Hepatocyte (in vitro differentiated cells): ENCODE results near the gene ATP6V0D1. TPM values are rescaled to one million over a fixed set of nuclear protein-coding genes. Genes with fewer than 3 reads are reported as not detected.

Experiments used
- DNase-seq: peaks from one replicate; pipeline ENCODE4 v3.0.0-alpha.2; 2016; ENCODE audit warnings: low spot score
- H2AFZ ChIP-seq: fragments of 200-600 bp; sonication (generic); 2 replicates; pipeline ENCODE4 v1.6.0; 2016; ENCODE audit warnings: antibody characterized with exemption, mild to moderate bottlenecking
- H3K27ac ChIP-seq: fragments of 200-600 bp; sonication (generic); 2 replicates; pipeline ENCODE4 v1.5.1; 2016; ENCODE audit warnings: mild to moderate bottlenecking
- H3K27me3 ChIP-seq: fragments of 200-600 bp; sonication (generic); 2 replicates; pipeline ENCODE4 v1.6.1; 2016
- H3K36me3 ChIP-seq: fragments of 200-600 bp; sonication (generic); replicated peaks from 2 replicates; pipeline ENCODE4 v1.5.1; 2016; ENCODE audit warnings: low read depth; ENCODE audit not compliant: insufficient read depth
- H3K4me1 ChIP-seq: fragments of 200-600 bp; sonication (generic); 2 replicates; pipeline ENCODE4 v1.5.1; 2016; ENCODE audit warnings: mild to moderate bottlenecking, moderate library complexity; ENCODE audit not compliant: insufficient read depth
- H3K4me2 ChIP-seq: fragments of 200-600 bp; sonication (generic); 2 replicates; pipeline ENCODE4 v1.6.0; 2016
- H3K4me3 ChIP-seq: fragments of 200-600 bp; sonication (generic); 2 replicates; pipeline ENCODE4 v1.5.1; 2016; ENCODE audit warnings: mild to moderate bottlenecking
- H3K79me2 ChIP-seq: fragments of 200-600 bp; sonication (generic); 2 replicates; pipeline ENCODE4 v1.6.0; 2017; ENCODE audit warnings: mild to moderate bottlenecking
- H3K9me2 ChIP-seq: fragments of 200-600 bp; sonication (generic); replicated peaks from 2 replicates; pipeline ENCODE4 v1.6.0; 2017; ENCODE audit warnings: mild to moderate bottlenecking; ENCODE audit not compliant: insufficient read depth
- H3K9me3 ChIP-seq: fragments of 200-600 bp; sonication (generic); 2 replicates; pipeline ENCODE4 v1.5.1; 2016; ENCODE audit warnings: low read depth, mild to moderate bottlenecking
- H4K20me1 ChIP-seq: fragments of 200-600 bp; sonication (generic); 2 replicates; pipeline ENCODE4 v1.6.0; 2016; ENCODE audit warnings: mild to moderate bottlenecking; ENCODE audit not compliant: insufficient read depth, poor library complexity, severe bottlenecking
- EZH2 ChIP-seq: fragments of 200-600 bp; sonication (generic); IDR thresholded peaks from 2 replicates; pipeline ENCODE4 v1.6.1; 2016; ENCODE audit warnings: antibody characterized with exemption, mild to moderate bottlenecking, borderline replicate concordance
- EZH2phosphoT487 ChIP-seq: fragments of 200-600 bp; sonication (generic); IDR thresholded peaks from one replicate; pipeline ENCODE4 v1.6.1; 2018; ENCODE audit warnings: antibody characterized with exemption, mild to moderate bottlenecking, low read depth, moderate library complexity; ENCODE audit not compliant: unreplicated experiment, severe bottlenecking
- WGBS: methylation state at CpG from one replicate; pipeline ENCODE4 v1.1.6; 2016; ENCODE audit warnings: low lambda C conversion rate; ENCODE audit errors: missing lambda C conversion rate; 5-methylcytosine and 5-hydroxymethylcytosine counted together
- polyA plus RNA-seq: library from polyadenylated mRNA; unstranded; fragments of >200 nt; fragmentation: Nextera tagmentation; extraction: Ambion mirVana; gene quantifications from 2 replicates; pipeline ENCODE4 v1.2.1, GENCODE V29; 2016
- total RNA-seq: library from RNA; depleted of rRNA; stranded (reverse); fragments of >200 nt; gene quantifications from 2 replicates; pipeline ENCODE4 v1.2.3, GENCODE V29; 2014
- TF ChIP-seq, protein P1 (sequence below): fragments of 200-600 bp; sonication (generic); IDR thresholded peaks from 2 replicates; pipeline ENCODE4 v1.5.1; 2016; ENCODE audit warnings: antibody characterized with exemption, mild to moderate bottlenecking; ENCODE audit not compliant: poor library complexity

ATP6V0D1 gene
- total and polyA plus RNA-seq, 2 experiments from 2014 or later = 157 to 223 TPM

DNA sequence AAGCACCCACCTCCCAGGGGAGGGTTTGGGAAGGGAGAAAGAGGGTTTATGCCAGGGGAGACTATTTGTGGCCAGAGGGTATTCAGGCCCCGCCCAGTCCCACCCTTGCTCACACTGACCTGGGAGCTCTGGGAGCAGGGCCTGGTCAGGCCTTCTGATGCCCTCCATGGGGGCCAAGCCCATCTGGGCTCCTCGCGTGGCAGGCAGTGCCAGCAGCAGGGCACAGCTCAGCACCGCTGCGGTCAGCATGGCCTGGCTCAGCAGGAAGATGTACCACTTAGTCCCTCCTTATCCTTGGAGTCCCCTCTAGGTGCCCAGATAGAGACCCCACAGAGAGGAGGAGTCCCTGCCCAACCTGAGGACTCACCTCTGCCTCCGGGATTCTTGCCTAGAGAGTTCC lies 2.2 kb upstream of the ATP6V0D1 start, which contains the start of gene AGRP:
Gene AGRP (minus strand): TSS at position 398 of the 400 bp plus-strand sequence. CDS start 149 bp downstream, at position 249.
- Histone ChIP-seq H3K4me2 (peak within 1 kb of the TSS; percentile 80), H3K9me2 (no peaks in the 10 kb centered on the region), H3K27me3 (no peaks in the 10 kb centered on the region), H3K4me3 (no peak within 1 kb of the TSS), H4K20me1 (peaks cover 12% of the 10 kb centered on the region), H3K4me1 (peaks cover 20% of the 10 kb centered on the region), H3K27ac (no peak within 1 kb of the TSS), H3K9me3 (no peaks in the 10 kb centered on the region), H2AFZ (no peak within 1 kb of the TSS), H3K36me3 (no peaks in the 10 kb centered on the region), H3K79me2 (peaks cover 31% of the 10 kb centered on the region)
- 93% methylated on average over 6 of the region's 6 CpGs for WGBS
- TF ChIP-seq, protein P1, sequence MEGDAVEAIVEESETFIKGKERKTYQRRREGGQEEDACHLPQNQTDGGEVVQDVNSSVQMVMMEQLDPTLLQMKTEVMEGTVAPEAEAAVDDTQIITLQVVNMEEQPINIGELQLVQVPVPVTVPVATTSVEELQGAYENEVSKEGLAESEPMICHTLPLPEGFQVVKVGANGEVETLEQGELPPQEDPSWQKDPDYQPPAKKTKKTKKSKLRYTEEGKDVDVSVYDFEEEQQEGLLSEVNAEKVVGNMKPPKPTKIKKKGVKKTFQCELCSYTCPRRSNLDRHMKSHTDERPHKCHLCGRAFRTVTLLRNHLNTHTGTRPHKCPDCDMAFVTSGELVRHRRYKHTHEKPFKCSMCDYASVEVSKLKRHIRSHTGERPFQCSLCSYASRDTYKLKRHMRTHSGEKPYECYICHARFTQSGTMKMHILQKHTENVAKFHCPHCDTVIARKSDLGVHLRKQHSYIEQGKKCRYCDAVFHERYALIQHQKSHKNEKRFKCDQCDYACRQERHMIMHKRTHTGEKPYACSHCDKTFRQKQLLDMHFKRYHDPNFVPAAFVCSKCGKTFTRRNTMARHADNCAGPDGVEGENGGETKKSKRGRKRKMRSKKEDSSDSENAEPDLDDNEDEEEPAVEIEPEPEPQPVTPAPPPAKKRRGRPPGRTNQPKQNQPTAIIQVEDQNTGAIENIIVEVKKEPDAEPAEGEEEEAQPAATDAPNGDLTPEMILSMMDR = no peak
- no peak for TF ChIP-seq EZH2phosphoT487
- TF ChIP-seq EZH2 = no peak
- DNase-seq = no peak

DNA sequence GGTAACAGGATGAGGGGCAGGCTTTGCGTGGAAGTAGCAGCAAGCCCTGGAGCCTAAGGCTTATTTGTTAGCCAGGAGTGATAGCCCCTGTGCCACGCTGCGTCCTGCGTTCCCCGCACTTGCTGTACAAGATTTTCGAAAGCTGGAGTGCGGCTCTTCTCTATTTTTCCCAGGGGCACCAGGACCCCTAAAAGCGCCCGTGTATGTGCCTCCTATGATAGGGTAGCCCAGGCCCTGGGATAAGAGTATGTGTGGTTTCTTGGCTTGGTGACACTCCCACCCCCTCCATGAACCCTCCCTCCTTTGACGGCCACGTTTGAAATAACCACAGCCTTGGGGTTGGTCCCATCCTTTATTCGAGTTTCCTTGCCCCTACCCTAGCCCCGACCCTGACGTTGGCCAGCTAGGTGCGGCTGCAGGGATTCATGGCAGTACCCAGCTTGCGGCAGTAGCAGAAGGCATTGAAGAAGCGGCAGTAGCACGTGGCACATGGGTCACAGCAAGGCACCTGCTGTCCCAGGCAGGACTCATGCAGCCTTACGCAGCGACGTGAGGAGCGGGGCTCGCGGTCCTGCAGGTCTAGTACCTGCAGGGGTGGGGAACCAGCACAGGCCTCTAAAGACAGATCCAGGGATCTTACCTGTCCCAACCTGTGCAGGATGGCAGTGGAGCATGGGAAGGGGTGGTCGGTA lies 1.4 kb upstream of the ATP6V0D1 start:
- H3K79me2 ChIP-seq = peaks cover 39% of the 10 kb centered on the region
- 95% methylated on average over 25 of the region's 25 CpGs for WGBS
- no peaks in the 10 kb centered on the region for H3K27me3 ChIP-seq
- H3K4me2 ChIP-seq = peak overlapping the region; percentile 80
- H3K4me3 ChIP-seq = no peak overlapping the region
- peaks cover 18% of the 10 kb centered on the region for H4K20me1 ChIP-seq
- peak overlapping the region; percentile 62 for H2AFZ ChIP-seq
- TF ChIP-seq, protein P1 = no peak
- TF ChIP-seq EZH2phosphoT487 = no peak
- no peak for TF ChIP-seq EZH2
- no peaks in the 10 kb centered on the region for H3K36me3 ChIP-seq
- no peaks in the 10 kb centered on the region for H3K9me3 ChIP-seq
- DNase-seq = no peak
- H3K9me2 ChIP-seq = no peaks in the 10 kb centered on the region
- peak overlapping the region; percentile 86 for H3K27ac ChIP-seq
- peaks cover 20% of the 10 kb centered on the region for H3K4me1 ChIP-seq

DNA sequence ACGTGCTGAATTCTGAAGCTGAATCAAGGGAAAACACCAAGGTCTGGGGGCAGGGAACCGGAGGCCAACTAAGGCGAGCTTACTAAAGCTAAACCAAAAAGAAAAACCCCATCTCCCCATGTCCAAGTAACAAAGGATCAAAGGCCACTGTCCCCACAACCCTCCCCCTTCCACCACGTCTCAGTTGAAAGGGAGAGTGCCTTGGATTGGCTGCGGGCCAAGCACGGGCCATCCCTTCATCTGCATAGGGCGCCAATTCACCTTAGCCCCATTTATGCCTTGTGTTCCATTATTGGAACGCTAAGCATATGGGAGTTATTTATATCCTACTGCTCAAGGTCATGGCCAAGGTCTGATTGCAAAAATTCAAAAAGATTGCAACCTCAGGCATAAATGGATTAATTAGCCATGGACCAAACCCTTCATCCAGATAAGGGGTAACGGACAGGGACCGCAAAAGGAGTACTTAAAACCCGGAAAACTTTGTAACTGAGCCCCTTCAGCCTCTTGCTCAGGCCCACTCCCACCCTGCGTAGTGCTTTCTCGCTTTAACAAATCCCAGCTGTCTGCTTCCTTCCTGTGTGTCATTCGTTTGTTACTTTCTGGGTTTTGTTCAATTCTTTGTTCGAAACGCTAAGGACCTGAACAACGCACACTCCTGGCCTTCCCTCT lies 740 bp upstream of the ATP6V0D1 start:
- H3K4me2 ChIP-seq = peak overlapping the region; percentile 80
- WGBS = 60% methylated on average over 17 of the region's 17 CpGs
- peak; percentile 48 for DNase-seq
- peaks cover 46% of the 10 kb centered on the region for H3K79me2 ChIP-seq
- H3K4me3 ChIP-seq = peak overlapping the region; percentile 20
- H3K9me3 ChIP-seq = no peaks in the 10 kb centered on the region
- no peaks in the 10 kb centered on the region for H3K36me3 ChIP-seq
- peaks cover 24% of the 10 kb centered on the region for H4K20me1 ChIP-seq
- TF ChIP-seq EZH2phosphoT487 (no peak), EZH2 (no peak)
- TF ChIP-seq, protein P1 = no peak
- no peaks in the 10 kb centered on the region for H3K27me3 ChIP-seq
- H3K27ac ChIP-seq = peak overlapping the region; percentile 86
- H3K9me2 ChIP-seq = no peaks in the 10 kb centered on the region
- H3K4me1 ChIP-seq = peaks cover 20% of the 10 kb centered on the region
- H2AFZ ChIP-seq = peak overlapping the region; percentile 62
